ENCODE data around the gene NMRK1. TPM values are rescaled to one million over a fixed set of nuclear protein-coding genes. Genes with fewer than 3 reads are reported as not detected.

Gene NMRK1
- polyA plus RNA-seq, 1 donor (not counting 4 experiments of a cell fraction or from before 2014, with no cell fraction given), result 24.7 TPM

- FAIRE-seq (no peak), DNase-seq (ENCODE audit: low read depth, low spot score) (no peak)
- no peak overlapping the region for H3K4me2 ChIP-seq (ENCODE audit: control insufficient read depth, extremely low read depth, insufficient read depth, low read depth, low read length)
- no peaks in the 10 kb centered on the region for H3K9me1 ChIP-seq (ENCODE audit: control insufficient read depth, extremely low read depth, insufficient read depth, low read length)
- dilution Hi-C loops (cut with MboI; ENCODE audit: extremely low pct_ligation_motif_present, low sequenced_read_pairs), result no loop called here
- no peaks in the 10 kb centered on the region for H3K27me3 ChIP-seq (ENCODE audit: control insufficient read depth, extremely low read depth, insufficient read depth, low read length)
- H3K79me2 ChIP-seq (ENCODE audit: control insufficient read depth, insufficient read depth, low read length), result peaks cover 55% of the 10 kb centered on the region
- no peak overlapping the region for H3K9ac ChIP-seq (ENCODE audit: control insufficient read depth, extremely low read depth, insufficient read depth, low read length)
- H2AFZ ChIP-seq (ENCODE audit: control insufficient read depth, low read length), result no peak overlapping the region
- H3K27ac ChIP-seq (ENCODE audit: control insufficient read depth, insufficient read depth, low read length), result no peak overlapping the region
- H4K20me1 ChIP-seq (ENCODE audit: control insufficient read depth, extremely low read depth, insufficient read depth, low read length), result no peaks in the 10 kb centered on the region
- no peaks in the 10 kb centered on the region for H3K9me3 ChIP-seq (ENCODE audit: control insufficient read depth, low read depth, low read length)
- peaks cover 2% of the 10 kb centered on the region for H3K4me1 ChIP-seq (ENCODE audit: control insufficient read depth, extremely low read depth, insufficient read depth, low read length)
- no peak overlapping the region for H3K4me3 ChIP-seq (ENCODE audit: control insufficient read depth in 2 of 3, extremely low read depth in 1 of 3, insufficient read depth in 2 of 3, low read depth in 1 of 3, low read length in 3 of 3)
- TF ChIP-seq CTCF (optimal IDR thresholded peaks at IDR 0.05 in 1 of 3, IDR thresholded peaks at IDR 0.05 in 1 of 3, conservative IDR thresholded peaks at IDR 0.05 in 1 of 3; ENCODE audit: extremely low read depth in 1 of 3, insufficient read depth in 2 of 3, low read length in 3 of 3) (no peak), EZH2 (IDR thresholded peaks at IDR 0.05; ENCODE audit: low read length) (no peak)
- no peaks in the 10 kb centered on the region for H3K36me3 ChIP-seq (ENCODE audit: control insufficient read depth in 2 of 2, extremely low read depth in 1 of 2, insufficient read depth in 2 of 2, low read length in 2 of 2)
Measured at GRCh38 chr9:75104607-75105006, 16.7 kb upstream of the NMRK1 start.

- Histone ChIP-seq H2AFZ (ENCODE audit: control insufficient read depth, low read length) (no peak overlapping the region), H3K27ac (ENCODE audit: control insufficient read depth, insufficient read depth, low read length) (no peak overlapping the region), H3K4me2 (ENCODE audit: control insufficient read depth, extremely low read depth, insufficient read depth, low read depth, low read length) (no peak overlapping the region), H3K4me1 (ENCODE audit: control insufficient read depth, extremely low read depth, insufficient read depth, low read length) (no peaks in the 10 kb centered on the region), H3K9me1 (ENCODE audit: control insufficient read depth, extremely low read depth, insufficient read depth, low read length) (no peaks in the 10 kb centered on the region), H3K79me2 (ENCODE audit: control insufficient read depth, insufficient read depth, low read length) (peaks cover 65% of the 10 kb centered on the region), H3K36me3 (ENCODE audit: control insufficient read depth in 2 of 2, extremely low read depth in 1 of 2, insufficient read depth in 2 of 2, low read length in 2 of 2) (no peaks in the 10 kb centered on the region), H3K9me3 (ENCODE audit: control insufficient read depth, low read depth, low read length) (no peaks in the 10 kb centered on the region), H3K9ac (ENCODE audit: control insufficient read depth, extremely low read depth, insufficient read depth, low read length) (no peak overlapping the region), H4K20me1 (ENCODE audit: control insufficient read depth, extremely low read depth, insufficient read depth, low read length) (no peaks in the 10 kb centered on the region), H3K27me3 (ENCODE audit: control insufficient read depth, extremely low read depth, insufficient read depth, low read length) (no peaks in the 10 kb centered on the region), H3K4me3 (ENCODE audit: control insufficient read depth in 2 of 3, extremely low read depth in 1 of 3, insufficient read depth in 2 of 3, low read depth in 1 of 3, low read length in 3 of 3) (no peak overlapping the region)
- FAIRE-seq (no peak), DNase-seq (ENCODE audit: low read depth, low spot score) (no peak)
- TF ChIP-seq CTCF (optimal IDR thresholded peaks at IDR 0.05 in 1 of 3, IDR thresholded peaks at IDR 0.05 in 1 of 3, conservative IDR thresholded peaks at IDR 0.05 in 1 of 3; ENCODE audit: extremely low read depth in 1 of 3, insufficient read depth in 2 of 3, low read length in 3 of 3), result no peak
- TF ChIP-seq EZH2 (IDR thresholded peaks at IDR 0.05; ENCODE audit: low read length), result no peak
- dilution Hi-C loops (cut with MboI; ENCODE audit: extremely low pct_ligation_motif_present, low sequenced_read_pairs), result no loop called here
Measured at GRCh38 chr9:75102177-75102790, 14.3 kb upstream of the NMRK1 start.

All from keratinocyte (primary cell).